Endothelial cell (in vitro differentiated cells): ENCODE measurements around the gene C6orf89. TPM values are rescaled to one million over a fixed set of nuclear protein-coding genes. Genes with fewer than 3 reads are reported as not detected.

Experiments
- DNase-seq: peaks from one replicate; pipeline ENCODE4 v3.0.0; 2021; ENCODE audit warnings: low spot score
- H3K27ac Mint-ChIP-seq: one replicate; pipeline ENCODE4 v1.8.0; 2021; ENCODE audit warnings: mixed read lengths, inconsistent platforms; ENCODE audit not compliant: unreplicated experiment
- H3K27me3 Mint-ChIP-seq: one replicate; pipeline ENCODE4 v1.8.0; 2021; ENCODE audit warnings: mild to moderate bottlenecking, moderate library complexity, mixed read lengths, inconsistent platforms; ENCODE audit not compliant: unreplicated experiment
- H3K36me3 Mint-ChIP-seq: one replicate; pipeline ENCODE4 v1.8.0; 2021; ENCODE audit warnings: mild to moderate bottlenecking, low read depth, mixed read lengths, inconsistent platforms; ENCODE audit not compliant: unreplicated experiment
- H3K4me1 Mint-ChIP-seq: one replicate; pipeline ENCODE4 v1.8.0; 2021; ENCODE audit warnings: mild to moderate bottlenecking, mixed read lengths, inconsistent platforms; ENCODE audit not compliant: unreplicated experiment
- H3K4me3 Mint-ChIP-seq: one replicate; pipeline ENCODE4 v1.8.0; 2021; ENCODE audit warnings: mild to moderate bottlenecking, mixed read lengths, inconsistent platforms; ENCODE audit not compliant: unreplicated experiment
- H3K9me3 Mint-ChIP-seq: one replicate; pipeline ENCODE4 v1.8.0; 2021; ENCODE audit warnings: mixed read lengths, inconsistent platforms; ENCODE audit not compliant: unreplicated experiment
- CTCF ChIP-seq: fragments of 200-600 bp; sonication (generic); IDR thresholded peaks from one replicate; pipeline ENCODE4 v1.5.0; 2021; ENCODE audit warnings: antibody characterized with exemption; ENCODE audit not compliant: unreplicated experiment
- total RNA-seq: library from RNA; stranded (reverse); fragmentation: NEBNext Ultra II Directional; extraction: Animal tissue kit (Norgen Biotek cat#: 25700); gene quantifications from one replicate; pipeline ENCODE4 v1.2.1, GENCODE V29; 2021; ENCODE audit not compliant: unreplicated experiment

C6orf89 gene
- total RNA-seq, 1 donor from 2014 or later = 43.2 TPM

- Mint-ChIP-seq H3K27me3 (no peaks in the 10 kb centered on the region), H3K4me1 (peaks cover 62% of the 10 kb centered on the region), H3K36me3 (peaks cover 18% of the 10 kb centered on the region), H3K27ac (peak overlapping the region; percentile 57), H3K4me3 (no peak overlapping the region), H3K9me3 (no peaks in the 10 kb centered on the region)
- TF ChIP-seq CTCF = no peak
- no peak for DNase-seq
Observed at GRCh38 chr6:36863670-36864540, 21.8 kb upstream of the C6orf89 start.

- no peak for DNase-seq
- peaks cover 24% of the 10 kb centered on the region for H3K36me3 Mint-ChIP-seq
- peaks cover 58% of the 10 kb centered on the region for H3K4me1 Mint-ChIP-seq
- H3K9me3 Mint-ChIP-seq = no peaks in the 10 kb centered on the region
- no peak for TF ChIP-seq CTCF
- H3K4me3 Mint-ChIP-seq = peak overlapping the region; percentile 0
- no peaks in the 10 kb centered on the region for H3K27me3 Mint-ChIP-seq
- H3K27ac Mint-ChIP-seq = peak overlapping the region; percentile 92
Observed at GRCh38 chr6:36865835-36866234, 19.9 kb upstream of the C6orf89 start.

GRCh38 chr6:36867471-36868224, 18.1 kb upstream of the C6orf89 start:
- H3K36me3 Mint-ChIP-seq = peaks cover 27% of the 10 kb centered on the region
- peak overlapping the region; percentile 18 for H3K4me3 Mint-ChIP-seq
- DNase-seq = no peak
- H3K27me3 Mint-ChIP-seq = no peaks in the 10 kb centered on the region
- H3K9me3 Mint-ChIP-seq = no peaks in the 10 kb centered on the region
- peaks cover 55% of the 10 kb centered on the region for H3K4me1 Mint-ChIP-seq
- TF ChIP-seq CTCF = no peak
- H3K27ac Mint-ChIP-seq = peak overlapping the region; percentile 92

GRCh38 chr6:36871686-36872085, 14.1 kb upstream of the C6orf89 start:
- no peak overlapping the region for H3K27ac Mint-ChIP-seq
- no peak overlapping the region for H3K4me3 Mint-ChIP-seq
- H3K36me3 Mint-ChIP-seq = peaks cover 9% of the 10 kb centered on the region
- H3K4me1 Mint-ChIP-seq = peaks cover 35% of the 10 kb centered on the region
- TF ChIP-seq CTCF = no peak
- no peaks in the 10 kb centered on the region for H3K27me3 Mint-ChIP-seq
- DNase-seq = no peak
- no peaks in the 10 kb centered on the region for H3K9me3 Mint-ChIP-seq

- no peak for TF ChIP-seq CTCF
- Mint-ChIP-seq H3K9me3 (no peaks in the 10 kb centered on the region), H3K4me1 (peaks cover 21% of the 10 kb centered on the region)
Observed at GRCh38 chr6:36873115-36873514, 12.6 kb upstream of the C6orf89 start.

More at GRCh38 chr6:36873115-36873514, 12.6 kb upstream of the C6orf89 start:
- peak overlapping the region; percentile 99 for H3K4me3 Mint-ChIP-seq
- H3K27me3 Mint-ChIP-seq = no peaks in the 10 kb centered on the region
- H3K27ac Mint-ChIP-seq = no peak overlapping the region
- peaks cover 9% of the 10 kb centered on the region for H3K36me3 Mint-ChIP-seq
- DNase-seq = no peak
